Smooth muscle cell (in vitro differentiated cells): ENCODE results near the gene ATXN7L1. TPM values are rescaled to one million over a fixed set of nuclear protein-coding genes. Genes with fewer than 3 reads are reported as not detected.

Experiments used
- DNase-seq: peaks from one replicate; lab custom pipeline; 2025; ENCODE audit not compliant: unreplicated experiment; lab: John Stamatoyannopoulos, UW
- H2AFZ ChIP-seq: fragments of 200-600 bp; sonication (generic); 2 replicates; pipeline ENCODE4 v1.6.0; 2016; ENCODE audit warnings: antibody characterized with exemption, low read depth, mild to moderate bottlenecking
- H3F3A ChIP-seq: fragments of 200-600 bp; sonication (generic); 2 replicates; pipeline ENCODE4 v1.6.0; 2017; ENCODE audit warnings: antibody characterized with exemption, low read depth
- H3K27ac ChIP-seq: fragments of 200-600 bp; sonication (generic); 2 replicates; pipeline ENCODE4 v1.5.1; 2016; ENCODE audit warnings: low read depth, mild to moderate bottlenecking
- H3K27me3 ChIP-seq: fragments of 200-600 bp; sonication (generic); 2 replicates; pipeline ENCODE4 v1.6.1; 2016; ENCODE audit warnings: low read depth, mild to moderate bottlenecking
- H3K36me3 ChIP-seq: fragments of 200-600 bp; sonication (generic); 2 replicates; pipeline ENCODE4 v1.5.1; 2016; ENCODE audit warnings: low read depth
- H3K4me1 ChIP-seq: fragments of 200-600 bp; sonication (generic); 2 replicates; pipeline ENCODE4 v1.5.1; 2016; ENCODE audit warnings: low read depth
- H3K4me2 ChIP-seq: fragments of 200-600 bp; sonication (generic); 2 replicates; pipeline ENCODE4 v1.6.0; 2016; ENCODE audit warnings: mild to moderate bottlenecking
- H3K4me3 ChIP-seq: fragments of 200-600 bp; sonication (generic); 2 replicates; pipeline ENCODE4 v1.5.1; 2016; ENCODE audit warnings: mild to moderate bottlenecking
- H3K79me2 ChIP-seq: fragments of 200-600 bp; sonication (generic); 2 replicates; pipeline ENCODE4 v1.6.0; 2016; ENCODE audit warnings: low read depth, mild to moderate bottlenecking
- H3K9ac ChIP-seq: fragments of 200-600 bp; sonication (generic); 2 replicates; pipeline ENCODE4 v1.6.0; 2016; ENCODE audit warnings: low read depth
- H3K9me3 ChIP-seq: fragments of 200-600 bp; sonication (generic); replicated peaks from 2 replicates; pipeline ENCODE4 v1.5.1; 2016; ENCODE audit warnings: low read depth
- H4K20me1 ChIP-seq: fragments of 200-600 bp; sonication (generic); 2 replicates; pipeline ENCODE4 v1.6.0; 2016; ENCODE audit warnings: low read depth
- CTCF ChIP-seq: fragments of 200-600 bp; sonication (generic); IDR thresholded peaks from 2 replicates; pipeline ENCODE4 v1.5.1; 2017; ENCODE audit warnings: borderline replicate concordance, mild to moderate bottlenecking, antibody characterized with exemption; ENCODE audit not compliant: insufficient read depth, poor library complexity, severe bottlenecking
- WGBS: methylation state at CpG from one replicate; pipeline ENCODE4 v1.1.7; 2016; ENCODE audit warnings: low lambda C conversion rate; 5-methylcytosine and 5-hydroxymethylcytosine counted together
- polyA plus RNA-seq: library from polyadenylated mRNA; unstranded; fragments of >200 nt; fragmentation: Nextera tagmentation; extraction: Ambion mirVana; gene quantifications from 2 replicates; pipeline ENCODE4 v1.2.1, GENCODE V29; 2016
- total RNA-seq: library from RNA; depleted of rRNA; stranded (reverse); fragments of >200 nt; gene quantifications from 2 replicates; pipeline ENCODE4 v1.2.3, GENCODE V29; 2014

ATXN7L1 gene
- total and polyA plus RNA-seq, 2 experiments from 2014 or later: 3.3 to 4.4 TPM

- no peak overlapping the region for H3K27ac ChIP-seq
- no peaks in the 10 kb centered on the region for H3K4me1 ChIP-seq
- no peaks in the 10 kb centered on the region for H3K36me3 ChIP-seq
- no peaks in the 10 kb centered on the region for H4K20me1 ChIP-seq
- H3F3A ChIP-seq: no peaks in the 10 kb centered on the region
- no peak for DNase-seq
- WGBS: 86% methylated on average over 2 of the region's 2 CpGs
- H3K9me3 ChIP-seq: no peaks in the 10 kb centered on the region
- H3K4me3 ChIP-seq: no peak overlapping the region
- no peak overlapping the region for H3K9ac ChIP-seq
- no peaks in the 10 kb centered on the region for H3K79me2 ChIP-seq
- H3K27me3 ChIP-seq: no peaks in the 10 kb centered on the region
- TF ChIP-seq CTCF: no peak
- no peak overlapping the region for H2AFZ ChIP-seq
- H3K4me2 ChIP-seq: no peak overlapping the region
These were observed 284.9 kb downstream of the ATXN7L1 start for GRCh38 chr7:105591522-105591921.

GRCh38 chr7:105590793-105591192 lies 285.6 kb downstream of the ATXN7L1 start:
- no peak overlapping the region for H3K9ac ChIP-seq
- 84% methylated on average over 5 of the region's 5 CpGs for WGBS
- H3K4me2 ChIP-seq: no peak overlapping the region
- H3F3A ChIP-seq: no peaks in the 10 kb centered on the region
- no peaks in the 10 kb centered on the region for H3K36me3 ChIP-seq
- no peaks in the 10 kb centered on the region for H3K4me1 ChIP-seq
- no peaks in the 10 kb centered on the region for H3K79me2 ChIP-seq
- H3K4me3 ChIP-seq: no peak overlapping the region
- H3K27ac ChIP-seq: no peak overlapping the region
- no peaks in the 10 kb centered on the region for H4K20me1 ChIP-seq
- DNase-seq: no peak
- no peaks in the 10 kb centered on the region for H3K9me3 ChIP-seq
- H2AFZ ChIP-seq: no peak overlapping the region
- H3K27me3 ChIP-seq: no peaks in the 10 kb centered on the region
- TF ChIP-seq CTCF: no peak

- Histone ChIP-seq H2AFZ (no peak overlapping the region), H3K4me3 (no peak overlapping the region), H3K27ac (no peak overlapping the region), H3K4me2 (no peak overlapping the region), H3K4me1 (no peaks in the 10 kb centered on the region), H4K20me1 (no peaks in the 10 kb centered on the region), H3F3A (no peaks in the 10 kb centered on the region), H3K27me3 (no peaks in the 10 kb centered on the region), H3K79me2 (no peaks in the 10 kb centered on the region), H3K9ac (no peak overlapping the region), H3K36me3 (no peaks in the 10 kb centered on the region), H3K9me3 (no peaks in the 10 kb centered on the region)
- no peak for DNase-seq
- WGBS: 51% methylated on average over 6 of the region's 6 CpGs
- peak; percentile 52 for TF ChIP-seq CTCF
These were observed 286.9 kb downstream of the ATXN7L1 start for GRCh38 chr7:105589356-105590077.
